ENCODE results near the gene BLOC1S1.

BLOC1S1 gene

DNA sequence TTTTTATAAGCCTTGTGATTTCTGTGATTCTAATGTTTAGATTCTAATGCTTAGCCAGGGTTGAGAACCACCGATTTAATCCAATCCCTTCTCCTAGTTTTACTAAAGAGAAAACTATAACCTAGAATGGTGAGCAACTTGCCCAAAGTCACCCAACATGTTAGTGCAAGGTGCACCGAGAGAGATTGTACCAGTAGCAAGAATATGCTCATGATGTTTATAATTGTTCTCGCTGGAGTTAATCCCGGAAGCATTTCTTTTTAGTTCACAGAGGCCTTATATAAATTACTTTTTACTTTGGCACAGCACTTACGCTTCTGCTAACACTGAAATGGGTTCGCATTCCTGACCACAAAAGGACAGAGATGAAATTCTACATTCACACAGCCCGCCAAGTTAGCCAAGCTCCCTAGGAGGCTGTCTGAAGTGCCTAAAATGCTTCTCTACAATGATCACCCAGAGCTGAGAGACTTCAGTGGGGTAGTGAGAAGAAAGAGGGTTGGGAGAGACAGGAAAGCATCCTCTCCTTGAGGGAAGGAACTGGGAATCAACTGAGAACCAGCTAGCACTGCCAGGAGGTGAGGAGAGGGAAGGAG lies 579 bp upstream of the BLOC1S1 start:
- in situ Hi-C loops (cut with HindIII; ENCODE audit: low sequenced_read_pairs) = no loop called here
- TF ChIP-seq, protein P1, sequence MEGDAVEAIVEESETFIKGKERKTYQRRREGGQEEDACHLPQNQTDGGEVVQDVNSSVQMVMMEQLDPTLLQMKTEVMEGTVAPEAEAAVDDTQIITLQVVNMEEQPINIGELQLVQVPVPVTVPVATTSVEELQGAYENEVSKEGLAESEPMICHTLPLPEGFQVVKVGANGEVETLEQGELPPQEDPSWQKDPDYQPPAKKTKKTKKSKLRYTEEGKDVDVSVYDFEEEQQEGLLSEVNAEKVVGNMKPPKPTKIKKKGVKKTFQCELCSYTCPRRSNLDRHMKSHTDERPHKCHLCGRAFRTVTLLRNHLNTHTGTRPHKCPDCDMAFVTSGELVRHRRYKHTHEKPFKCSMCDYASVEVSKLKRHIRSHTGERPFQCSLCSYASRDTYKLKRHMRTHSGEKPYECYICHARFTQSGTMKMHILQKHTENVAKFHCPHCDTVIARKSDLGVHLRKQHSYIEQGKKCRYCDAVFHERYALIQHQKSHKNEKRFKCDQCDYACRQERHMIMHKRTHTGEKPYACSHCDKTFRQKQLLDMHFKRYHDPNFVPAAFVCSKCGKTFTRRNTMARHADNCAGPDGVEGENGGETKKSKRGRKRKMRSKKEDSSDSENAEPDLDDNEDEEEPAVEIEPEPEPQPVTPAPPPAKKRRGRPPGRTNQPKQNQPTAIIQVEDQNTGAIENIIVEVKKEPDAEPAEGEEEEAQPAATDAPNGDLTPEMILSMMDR (IDR thresholded peaks at IDR 0.05; ENCODE audit: low read depth, low read length, missing control alignments) = no peak
- peak overlapping the region; percentile 56 for H3K4me3 ChIP-seq (ENCODE audit: low read depth, low read length)
- DNase-seq (ENCODE audit: low read depth) = no peak

DNA sequence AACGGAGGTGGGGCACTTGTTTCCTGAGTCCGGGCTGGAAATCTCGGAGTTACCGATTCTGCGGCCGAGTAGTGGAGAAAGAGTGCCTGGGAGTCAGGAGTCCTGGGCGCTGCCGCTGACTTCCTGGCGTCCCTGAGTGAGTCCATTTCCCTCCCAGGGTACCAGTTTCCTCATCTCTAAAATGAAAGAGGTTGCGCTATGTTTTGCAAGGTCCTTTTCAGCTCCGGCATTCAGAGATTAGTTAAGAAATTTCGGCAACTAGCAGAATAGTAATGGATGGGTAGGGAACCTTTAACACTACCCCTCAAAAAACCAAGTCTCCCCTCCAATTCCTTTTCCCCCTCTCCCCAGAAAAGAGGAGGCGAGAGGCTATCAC lies 724 bp downstream of the BLOC1S1 start:
- no peak for DNase-seq (ENCODE audit: low read depth)
- in situ Hi-C loops (cut with HindIII; ENCODE audit: low sequenced_read_pairs) = no loop called here
- H3K4me3 ChIP-seq (ENCODE audit: low read depth, low read length) = peak overlapping the region; percentile 56
- TF ChIP-seq, protein P1 (IDR thresholded peaks at IDR 0.05; ENCODE audit: low read depth, low read length, missing control alignments) = no peak

DNA sequence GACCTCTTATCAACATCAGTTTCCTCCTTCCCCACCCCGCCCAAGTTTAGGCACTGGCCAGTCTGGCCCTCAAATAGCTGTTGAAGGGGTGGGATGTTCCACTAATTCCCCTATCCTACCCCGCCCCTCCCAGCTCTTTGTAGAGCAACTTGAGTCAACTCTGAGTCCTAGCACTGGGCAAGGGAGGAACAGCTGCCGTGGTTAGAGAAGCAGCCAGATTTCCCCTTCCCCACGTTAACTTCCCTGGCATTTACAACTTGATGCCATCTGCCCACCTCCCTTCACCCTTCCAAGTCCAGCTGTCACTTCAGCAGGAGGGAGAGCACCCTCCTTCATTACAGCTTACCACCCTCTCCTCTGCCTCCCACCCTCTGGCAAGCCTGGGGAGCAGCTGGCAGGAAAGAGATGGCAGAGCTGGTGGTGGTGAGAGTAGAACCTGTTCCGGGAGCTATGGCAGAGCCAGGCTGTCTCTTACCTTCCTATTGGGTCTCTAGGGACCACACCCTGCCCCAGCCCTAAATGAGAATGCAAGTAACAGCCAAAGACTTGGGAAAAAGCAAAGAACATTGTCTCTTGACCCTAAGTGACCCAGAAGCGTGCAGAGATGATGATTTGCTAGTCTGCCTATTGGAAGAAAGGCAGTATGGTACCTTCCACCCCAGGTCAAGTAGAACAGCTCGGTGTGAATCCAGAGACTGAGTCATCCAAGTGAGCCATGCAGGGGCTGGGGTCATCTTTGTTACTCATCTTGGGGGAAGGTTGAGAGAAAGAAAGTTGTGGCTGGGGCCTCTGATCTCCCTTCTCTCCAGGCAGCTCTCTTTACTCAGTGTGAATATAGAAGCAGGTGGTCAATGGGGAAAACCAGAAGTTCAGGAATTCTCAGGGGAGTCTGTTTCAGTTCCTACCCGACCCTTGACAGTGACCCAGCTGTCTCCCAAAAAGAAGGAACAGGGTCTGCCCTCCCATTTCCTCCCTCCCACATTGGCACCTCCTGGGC lies 1.5 kb downstream of the BLOC1S1 start:
- TF ChIP-seq, protein P1 (IDR thresholded peaks at IDR 0.05; ENCODE audit: low read depth, low read length, missing control alignments) = no peak
- DNase-seq (ENCODE audit: low read depth) = no peak
- in situ Hi-C loops (cut with HindIII; ENCODE audit: low sequenced_read_pairs) = no loop called here
- peak overlapping the region; percentile 56 for H3K4me3 ChIP-seq (ENCODE audit: low read depth, low read length)

DNA sequence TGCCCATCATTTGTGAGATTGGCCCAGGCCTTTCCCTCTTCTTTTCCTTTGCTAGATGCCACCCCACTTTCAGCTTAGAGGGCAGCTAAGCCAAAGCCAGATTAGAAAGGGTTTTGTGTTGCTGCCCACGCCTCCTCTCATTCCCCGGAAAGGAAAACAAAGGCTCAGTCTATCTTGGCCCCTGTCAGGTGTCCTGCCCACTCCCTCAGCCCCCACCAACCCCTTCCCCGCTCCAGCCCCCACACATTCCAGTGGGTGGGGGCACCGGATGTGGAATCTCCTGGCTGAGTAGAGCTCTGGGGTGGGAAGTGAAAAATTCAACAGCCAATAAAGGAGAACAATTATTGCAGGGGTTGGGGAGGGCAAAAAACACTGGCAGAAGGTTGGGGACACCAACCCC lies 2.2 kb downstream of the BLOC1S1 start:
- TF ChIP-seq, protein P1 (IDR thresholded peaks at IDR 0.05; ENCODE audit: low read depth, low read length, missing control alignments) = no peak
- H3K4me3 ChIP-seq (ENCODE audit: low read depth, low read length) = no peak overlapping the region
- DNase-seq (ENCODE audit: low read depth) = no peak
- in situ Hi-C loops (cut with HindIII; ENCODE audit: low sequenced_read_pairs) = no loop called here

DNA sequence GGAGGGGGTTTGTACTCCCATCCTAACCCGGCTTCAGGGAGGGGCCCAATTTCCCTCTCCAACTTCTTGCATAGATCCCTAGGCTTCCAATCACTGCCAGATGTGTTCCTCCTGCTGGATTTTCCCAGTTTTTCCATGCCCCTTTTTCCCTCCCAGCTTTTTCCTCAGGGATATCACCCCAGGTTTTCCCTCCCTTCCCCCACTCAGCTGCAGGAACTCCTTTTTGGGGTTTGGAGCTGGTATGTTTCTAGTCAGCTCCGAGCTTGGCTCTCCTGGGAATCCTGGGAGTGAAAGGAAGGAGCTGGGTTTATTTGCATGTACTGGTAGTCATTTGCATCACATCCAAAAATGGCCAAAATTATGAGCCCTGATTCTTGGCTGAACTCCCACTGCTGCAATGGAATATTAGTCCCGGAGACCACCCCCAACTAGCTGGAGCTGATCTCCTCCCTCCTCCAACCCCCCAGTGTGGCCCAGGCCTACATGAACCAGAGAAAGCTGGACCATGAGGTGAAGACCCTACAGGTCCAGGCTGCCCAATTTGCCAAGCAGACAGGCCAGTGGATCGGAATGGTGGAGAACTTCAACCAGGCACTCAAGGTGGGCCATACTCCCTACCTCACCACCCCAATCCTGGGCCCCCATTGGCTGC lies 2.9 kb downstream of the BLOC1S1 start:
- in situ Hi-C loops (cut with HindIII; ENCODE audit: low sequenced_read_pairs) = no loop called here

DNA sequence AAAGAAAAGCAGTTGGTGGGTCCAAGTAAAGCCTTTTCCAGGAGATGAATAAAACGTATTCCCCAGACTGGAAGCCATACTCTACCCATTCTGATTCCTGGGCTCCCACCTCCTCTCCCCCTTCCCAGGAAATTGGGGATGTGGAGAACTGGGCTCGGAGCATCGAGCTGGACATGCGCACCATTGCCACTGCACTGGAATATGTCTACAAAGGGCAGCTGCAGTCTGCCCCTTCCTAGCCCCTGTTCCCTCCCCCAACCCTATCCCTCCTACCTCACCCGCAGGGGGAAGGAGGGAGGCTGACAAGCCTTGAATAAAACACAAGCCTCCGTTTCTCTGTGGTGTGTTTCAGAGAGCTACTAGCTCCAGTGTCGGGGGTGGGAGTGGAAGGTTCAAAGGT lies 3.5 kb downstream of the BLOC1S1 start:
- DNase-seq (ENCODE audit: low read depth) = no peak
- no peak overlapping the region for H3K4me3 ChIP-seq (ENCODE audit: low read depth, low read length)

More for the DNA sequence above, 2.9 kb downstream of the BLOC1S1 start:
- H3K4me3 ChIP-seq (ENCODE audit: low read depth, low read length) = no peak overlapping the region
- TF ChIP-seq, protein P1 (IDR thresholded peaks at IDR 0.05; ENCODE audit: low read depth, low read length, missing control alignments) = no peak
- DNase-seq (ENCODE audit: low read depth) = no peak

More for the DNA sequence above, 3.5 kb downstream of the BLOC1S1 start:
- TF ChIP-seq, protein P1 (IDR thresholded peaks at IDR 0.05; ENCODE audit: low read depth, low read length, missing control alignments) = no peak
- in situ Hi-C loops (cut with HindIII; ENCODE audit: low sequenced_read_pairs) = no loop called here

Data from astrocyte of the cerebellum (primary cell).